ENCODE measurements around the gene ACP2.

The ACP2 gene

GRCh38 chr11:47243454-47243853 is 5.2 kb downstream of the ACP2 start:
- DNase-seq (ENCODE audit: low read depth in 1 of 2, low spot score in 1 of 2), result no peak
- Histone ChIP-seq H3K4me3 (replicated peaks; ENCODE audit: insufficient read depth, low read length) (no peak overlapping the region), H3K27ac (replicated peaks) (no peak overlapping the region), H3K27me3 (ENCODE audit: insufficient read depth, poor library complexity, severe bottlenecking) (no peaks in the 10 kb centered on the region)
- TF ChIP-seq GABPA (IDR thresholded peaks at IDR 0.05; ENCODE audit: low read depth), result no peak
- no peak for TF ChIP-seq REST (IDR thresholded peaks at IDR 0.05; ENCODE audit: insufficient replicate concordance, low read depth)
- TF ChIP-seq POLR2AphosphoS5 (IDR thresholded peaks at IDR 0.05; ENCODE audit: low read depth), result no peak

DNA sequence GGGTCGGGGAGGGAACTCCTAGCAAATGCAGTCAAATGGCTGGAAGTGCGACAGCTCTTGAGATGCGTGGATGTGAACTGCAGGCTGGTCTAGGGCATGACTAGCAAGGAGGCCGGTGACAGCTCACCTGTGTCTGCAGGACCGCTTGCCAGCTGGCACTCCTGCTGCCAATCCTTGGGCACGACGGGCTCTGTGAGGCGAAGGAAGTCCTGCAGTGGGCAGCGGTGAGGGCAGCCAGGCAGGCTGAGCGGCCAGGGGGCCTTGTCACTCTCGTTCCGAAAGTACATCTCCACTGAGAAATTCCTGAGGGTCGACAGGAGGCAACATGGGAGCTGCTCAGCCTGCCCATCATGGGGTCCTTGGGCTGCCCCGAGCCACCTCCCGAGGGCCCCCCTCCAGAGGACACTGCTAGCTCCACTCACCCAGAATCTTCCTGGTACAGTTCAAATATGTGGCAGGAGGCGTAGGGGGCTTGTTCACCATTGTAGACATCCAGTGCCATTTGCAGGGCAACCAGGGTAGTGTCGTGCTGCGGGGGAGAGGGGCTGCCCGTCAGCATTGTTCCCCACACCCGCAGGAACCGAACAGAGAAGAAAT is 5.9 kb downstream of the ACP2 start:
- no peak for TF ChIP-seq SPI1 (IDR thresholded peaks at IDR 0.05; ENCODE audit: borderline replicate concordance, low read depth)
- no peak for TF ChIP-seq REST (IDR thresholded peaks at IDR 0.05; ENCODE audit: insufficient replicate concordance, low read depth)
- no peak for TF ChIP-seq POLR2AphosphoS5 (IDR thresholded peaks at IDR 0.05; ENCODE audit: low read depth)
- TF ChIP-seq GABPA (IDR thresholded peaks at IDR 0.05; ENCODE audit: low read depth), result no peak
- TF ChIP-seq CTCF (IDR thresholded peaks at IDR 0.05; ENCODE audit: insufficient read depth, low read length), result no peak

DNA sequence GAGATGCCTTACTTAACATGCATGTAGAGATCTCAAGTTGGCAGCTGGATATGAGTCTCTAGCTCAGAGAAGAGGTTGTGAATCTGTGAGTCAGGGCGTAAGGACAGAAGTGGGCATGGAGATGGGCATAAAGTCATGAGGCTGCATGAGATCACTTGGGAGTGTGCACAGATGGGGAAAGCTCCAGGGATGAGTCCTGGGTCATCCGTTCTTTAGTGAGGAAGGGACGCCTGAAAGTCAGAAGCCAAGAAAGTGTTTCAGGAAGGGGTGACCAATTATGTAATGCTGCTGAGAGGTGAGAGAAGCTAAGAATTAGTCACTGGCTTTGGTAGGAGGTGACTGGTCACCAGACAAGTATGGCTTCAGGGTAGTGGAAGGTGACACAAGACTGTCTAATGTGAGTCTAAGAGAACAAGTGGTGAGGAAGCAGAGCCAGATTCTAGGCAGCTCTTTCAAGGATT is 6.7 kb downstream of the ACP2 start:
- no peak for DNase-seq (ENCODE audit: low read depth in 1 of 2, low spot score in 1 of 2)
- Histone ChIP-seq H3K27ac (replicated peaks) (no peak overlapping the region), H3K27me3 (ENCODE audit: insufficient read depth, poor library complexity, severe bottlenecking) (no peaks in the 10 kb centered on the region), H3K4me3 (replicated peaks; ENCODE audit: insufficient read depth, low read length) (no peak overlapping the region)
- TF ChIP-seq CTCF (IDR thresholded peaks at IDR 0.05; ENCODE audit: insufficient read depth, low read length) (no peak), POLR2AphosphoS5 (IDR thresholded peaks at IDR 0.05; ENCODE audit: low read depth) (no peak), REST (IDR thresholded peaks at IDR 0.05; ENCODE audit: insufficient replicate concordance, low read depth) (no peak), SPI1 (IDR thresholded peaks at IDR 0.05; ENCODE audit: borderline replicate concordance, low read depth) (no peak), GABPA (IDR thresholded peaks at IDR 0.05; ENCODE audit: low read depth) (no peak)

More for the DNA sequence above, 5.9 kb downstream of the ACP2 start:
- no peak for DNase-seq (ENCODE audit: low read depth in 1 of 2, low spot score in 1 of 2)
- H3K4me3 ChIP-seq (replicated peaks; ENCODE audit: insufficient read depth, low read length), result no peak overlapping the region
- no peaks in the 10 kb centered on the region for H3K27me3 ChIP-seq (ENCODE audit: insufficient read depth, poor library complexity, severe bottlenecking)
- H3K27ac ChIP-seq (replicated peaks), result no peak overlapping the region
